Sciatic nerve (tissue), 2 donors: ENCODE data around the gene ATP4A. TPM values are rescaled to one million over a fixed set of nuclear protein-coding genes. Genes with fewer than 3 reads are reported as not detected.

Experiments used
- ATAC-seq: fragments of 200-7000 bp; cut with Tn5 transposase; one replicate; pipeline ENCODE4 v1.9.1; 2020; ENCODE audit warnings: mild to moderate bottlenecking, moderate library complexity
- DNase-seq: peaks from one replicate; pipeline ENCODE4 v3.0.0-alpha.2; 2020; ENCODE audit warnings: low spot score
- intact Hi-C: fragments of 100-400 bp; cut with DNase I; formaldehyde crosslinking; loops from one replicate; pipeline ENCODE4 v1.14.2; 2022
- total RNA-seq: library from RNA; stranded (reverse); fragmentation: NEBNext Ultra II Directional; extraction: Animal tissue kit (Norgen Biotek cat#: 25700); gene quantifications from one replicate; pipeline ENCODE4 v1.2.1, GENCODE V29; 2021
- donor health status: DM: no; HTN: no; CAD: no.
- donor health status: DM: no; HTN: no; CAD: no.

Gene ATP4A
- total RNA-seq, 1 donor from 2014 or later = not detected

DNA sequence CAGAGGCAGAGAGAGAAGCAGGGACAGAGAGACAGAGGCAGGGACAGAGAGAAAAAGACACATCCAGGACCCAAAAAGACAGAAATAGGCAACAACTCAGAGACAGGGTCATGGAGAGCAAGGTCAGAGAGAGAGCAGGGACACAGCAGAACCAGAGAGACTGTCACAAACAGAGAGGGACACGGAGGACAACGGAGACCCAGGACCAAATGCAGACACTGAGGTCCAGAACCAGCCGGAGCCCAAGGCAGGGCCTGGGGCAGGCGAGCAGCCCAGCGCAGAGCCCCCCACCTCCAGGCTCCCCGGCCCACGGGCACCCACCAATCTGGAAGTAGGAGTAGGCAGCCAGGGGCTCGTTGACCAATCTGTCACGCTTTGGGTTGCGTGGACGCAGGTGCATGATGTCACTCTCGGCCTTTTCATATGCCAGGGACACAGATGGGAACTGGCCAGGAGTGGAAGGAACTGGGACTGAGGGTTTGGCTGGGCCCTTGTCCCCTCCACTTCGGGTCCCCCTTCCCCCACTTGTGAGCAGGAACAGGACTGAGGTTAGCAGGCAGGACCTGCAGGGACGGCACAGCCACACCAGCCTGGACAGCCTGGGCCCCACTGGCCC lies 10.0 kb downstream of the ATP4A start:
- ATAC-seq (no peak), DNase-seq (no peak)
- intact Hi-C loops = loop anchor here (10.0 kb wide), 1 partner anchor 1191 kb away; no protein-coding TSS in a partner anchor

DNA sequence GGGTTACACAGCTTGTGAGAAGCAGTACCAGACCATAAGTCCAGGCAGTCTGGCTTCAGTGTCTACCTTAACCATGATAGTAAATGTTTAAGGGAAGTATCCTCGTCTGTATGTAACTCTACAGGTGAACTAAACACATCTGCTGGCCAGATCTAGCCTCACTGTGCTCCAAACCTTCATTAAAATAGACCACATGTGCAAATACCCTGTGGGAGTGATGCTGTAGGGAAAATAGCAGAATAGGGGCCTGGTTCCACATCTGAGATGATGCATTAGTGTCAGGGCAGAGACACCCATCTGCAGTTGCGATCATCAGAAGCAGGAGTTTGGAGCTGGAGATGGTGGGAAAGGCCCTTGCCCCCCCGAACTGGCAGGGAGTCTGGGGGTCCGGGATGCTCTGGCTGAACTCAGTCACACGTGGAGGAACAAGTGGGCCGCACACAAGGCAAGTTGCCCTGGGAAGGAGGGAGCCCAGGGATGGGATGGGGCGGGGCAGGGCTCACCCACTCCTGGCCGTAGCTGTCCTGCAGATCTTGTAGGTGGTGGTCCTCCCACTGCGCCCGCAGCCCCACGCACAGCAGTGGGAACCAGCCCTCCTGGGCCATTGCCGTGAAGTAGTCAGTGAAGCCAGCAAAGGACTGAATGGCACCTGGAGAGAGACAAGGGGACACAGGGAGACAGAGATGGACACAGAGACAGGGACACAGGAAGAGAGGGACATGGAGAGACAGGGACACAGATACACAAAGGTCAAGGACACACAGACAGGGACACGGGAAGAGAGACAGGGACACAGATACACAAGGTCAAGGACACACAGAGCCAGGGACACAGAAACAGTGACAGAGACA lies 10.7 kb downstream of the ATP4A start:
- no peak for ATAC-seq
- intact Hi-C loops = loop anchor here (10.0 kb wide), 1 partner anchor 1192 kb away; no protein-coding TSS in a partner anchor
- no peak for DNase-seq

DNA sequence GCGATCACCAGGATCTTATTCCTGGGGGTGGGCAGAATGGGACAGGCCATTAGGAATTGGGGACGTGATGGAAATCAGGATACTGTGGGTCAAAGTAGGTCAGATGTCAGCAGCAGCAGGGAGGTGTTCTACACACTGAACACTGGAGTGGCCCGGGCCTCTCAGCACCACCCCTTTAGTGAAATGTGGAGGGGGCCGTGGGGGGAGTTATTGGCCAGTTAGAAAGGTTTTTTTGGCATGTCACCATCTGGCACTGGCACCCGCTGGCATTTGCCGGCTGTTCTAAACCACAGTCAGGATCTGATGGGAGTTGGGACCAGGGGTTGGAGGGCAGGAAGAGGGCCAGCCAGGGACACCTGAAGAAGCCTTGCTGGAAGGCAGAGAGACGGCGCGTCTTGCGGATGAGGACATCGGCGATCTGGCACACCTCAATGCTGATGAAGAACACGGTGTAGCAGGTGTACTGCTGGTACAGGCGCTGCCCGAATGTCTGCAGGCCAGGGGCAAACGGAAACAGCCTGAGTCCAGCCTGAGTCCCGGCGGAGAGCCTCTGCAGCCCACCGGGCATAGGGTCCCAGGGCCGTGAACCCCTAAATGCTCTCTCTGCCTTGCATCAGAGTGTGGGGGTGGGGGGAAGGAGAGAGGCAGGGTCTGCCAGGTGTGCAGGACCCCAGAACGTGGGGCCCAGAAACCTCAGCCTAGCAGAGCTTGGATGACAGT lies 12.2 kb downstream of the ATP4A start:
- DNase-seq (no peak), ATAC-seq (no peak)
- intact Hi-C loops = loop anchor here (10.0 kb wide), 1 partner anchor 1194 kb away; no protein-coding TSS in a partner anchor

DNA sequence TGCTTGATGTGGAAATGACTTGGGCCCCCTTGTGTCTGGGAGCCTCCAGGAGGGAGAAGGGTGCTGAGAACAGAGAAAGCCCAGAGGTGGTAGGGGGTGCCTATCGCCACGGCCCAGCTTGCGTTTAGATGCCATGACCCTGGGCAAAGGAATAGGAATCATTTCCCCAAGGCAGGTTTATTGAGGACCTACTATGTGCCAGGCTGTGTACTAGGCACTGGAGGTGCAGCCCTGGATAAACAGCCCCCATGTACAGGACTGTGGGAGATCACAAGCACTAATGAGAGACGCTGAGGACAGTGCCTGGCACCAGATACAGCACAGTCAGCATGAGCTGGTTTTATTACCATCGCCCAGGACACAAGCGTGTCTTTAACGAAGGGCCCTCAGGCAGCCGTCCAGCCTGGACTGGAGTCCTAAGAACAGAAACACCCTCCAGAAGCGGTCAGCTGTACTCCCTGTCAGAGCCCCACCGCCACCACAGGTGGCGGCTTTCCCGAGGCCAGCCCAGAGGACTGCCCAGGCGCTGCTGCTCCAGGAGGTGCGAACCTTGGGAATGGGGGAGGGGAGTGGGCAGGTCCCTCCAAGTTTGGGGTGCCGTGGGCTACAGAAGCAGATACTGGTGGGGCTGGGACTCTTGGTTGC lies 13.5 kb downstream of the ATP4A start:
- intact Hi-C loops = loop anchor here (5.0 to 10.0 kb wide), 2 partner anchors 167 to 1195 kb away; partner anchors contain the start of gene KMT2B
- DNase-seq (no peak), ATAC-seq (no peak)

DNA sequence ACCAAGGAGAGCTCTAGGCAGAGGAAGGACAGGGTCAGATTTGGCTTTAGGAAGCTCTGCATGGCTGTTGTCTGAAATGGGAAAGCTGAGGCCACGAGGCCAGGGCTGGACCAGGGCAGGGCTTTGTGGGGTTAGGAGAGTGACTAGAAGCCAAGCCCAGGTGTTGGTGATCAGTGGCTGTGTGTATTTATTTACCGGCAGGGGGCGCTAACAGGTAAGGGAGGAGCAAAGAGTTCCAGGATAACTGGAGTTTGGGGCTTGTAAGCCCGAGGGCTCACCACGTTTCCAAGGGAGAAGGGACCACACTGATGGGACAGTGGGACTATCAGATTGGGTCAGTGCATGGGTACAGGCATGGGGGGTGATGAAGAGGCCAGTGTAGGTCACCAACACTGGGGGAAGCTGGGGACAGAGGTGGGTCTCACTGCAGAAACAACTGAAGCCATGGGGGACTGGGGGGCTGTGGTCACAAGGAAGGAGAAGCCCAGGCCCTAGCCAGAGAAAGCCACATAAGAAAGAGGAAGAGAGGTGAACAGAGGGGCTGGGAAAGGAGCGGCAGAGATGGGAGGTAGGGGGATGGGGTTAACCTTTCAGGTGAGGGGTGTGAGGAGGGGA lies 14.2 kb downstream of the ATP4A start:
- no peak for DNase-seq
- intact Hi-C loops = loop anchor here (5.0 kb wide), 1 partner anchor 168 kb away; the partner anchor contains the start of gene KMT2B
- no peak for ATAC-seq

DNA sequence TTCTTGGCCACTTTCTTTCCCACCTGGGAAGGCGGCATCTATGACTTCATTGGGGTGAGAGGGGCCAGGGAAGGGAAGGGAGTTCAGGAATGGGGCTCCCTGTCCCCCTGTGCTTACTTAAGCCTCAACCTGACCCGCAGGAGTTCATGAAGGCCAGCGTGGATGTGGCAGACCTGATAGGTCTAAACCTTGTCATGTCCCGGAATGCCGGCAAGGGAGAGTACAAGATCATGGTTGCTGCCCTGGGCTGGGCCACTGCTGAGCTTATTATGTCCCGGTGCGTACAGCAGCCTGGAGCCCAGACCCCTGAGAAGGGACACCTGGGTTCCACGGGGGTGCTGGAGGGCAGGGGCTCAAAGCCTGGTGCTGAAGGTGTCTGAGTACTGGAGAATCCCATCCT lies 16.9 kb downstream of the ATP4A start:
- DNase-seq = no peak
- no peak for ATAC-seq
- intact Hi-C loops = loop anchor here (5.0 kb wide), 1 partner anchor 171 kb away; the partner anchor contains the start of gene KMT2B

- intact Hi-C loops = loop anchor here (5.0 kb wide), 1 partner anchor 171 kb away; the partner anchor contains the start of gene KMT2B
- DNase-seq = peak; percentile 72
- peak; percentile 4 for ATAC-seq
Observed at GRCh38 chr19:35545855-35546381, 17.5 kb downstream of the ATP4A start.

DNA sequence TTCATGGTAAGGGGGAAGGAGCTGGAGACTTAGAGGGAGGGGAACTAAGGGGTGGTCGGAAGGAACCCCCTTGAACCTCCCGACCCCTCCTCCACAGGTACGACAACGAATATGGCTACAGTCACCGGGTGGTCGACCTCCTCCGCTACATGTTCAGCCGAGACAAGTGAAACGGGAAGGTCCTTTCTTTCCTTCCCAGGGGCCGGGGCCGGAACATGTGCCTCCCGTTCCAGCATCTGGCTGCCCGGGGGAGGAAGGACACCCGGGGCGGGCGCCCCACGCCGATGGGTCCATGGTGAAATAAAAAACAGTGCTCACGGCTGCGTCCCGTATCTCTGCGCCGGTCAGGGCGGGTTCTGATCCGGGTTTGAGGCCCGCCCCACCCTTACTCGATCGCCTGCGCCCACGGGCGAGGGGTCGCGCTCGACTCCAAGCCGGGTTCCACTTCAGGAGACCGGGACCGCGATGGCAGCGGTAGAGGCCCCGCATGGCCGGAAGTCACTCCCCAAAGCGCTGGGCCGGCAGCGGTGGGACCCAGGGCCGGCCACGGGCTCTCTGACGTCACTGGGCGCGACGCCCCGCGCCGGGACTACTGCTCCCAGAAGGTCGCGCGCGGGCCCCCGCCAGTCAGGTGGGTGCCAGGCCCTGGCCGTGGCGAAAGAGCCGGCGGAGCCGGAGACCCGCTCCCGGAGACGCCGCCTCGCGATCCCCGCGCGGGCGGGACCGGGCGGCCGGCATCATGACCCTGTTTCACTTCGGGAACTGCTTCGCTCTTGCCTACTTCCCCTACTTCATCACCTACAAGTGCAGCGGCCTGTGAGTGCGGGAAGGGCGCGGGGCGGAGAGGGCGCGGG lies 18.2 kb downstream of the ATP4A start, which contains the start of gene TMEM147:
TMEM147 (plus strand) TSS at position 626 of the 854 bp plus-strand sequence; CDS start at position 740, 114 bp downstream.
- intact Hi-C loops = loop anchor here (5.0 kb wide), 1 partner anchor 172 kb away; the partner anchor contains the start of gene KMT2B
- DNase-seq (peak; percentile 95), ATAC-seq (peak; percentile 99)

- DNase-seq = no peak
- intact Hi-C loops = no loop called here
- ATAC-seq = no peak
Observed at GRCh38 chr19:35544110-35544802, 19.2 kb downstream of the ATP4A start.

GRCh38 chr19:35543280-35544109 lies 20.0 kb downstream of the ATP4A start:
- ATAC-seq (no peak), DNase-seq (no peak)
- intact Hi-C loops = no loop called here

GRCh38 chr19:35542209-35542608 lies 21.2 kb downstream of the ATP4A start:
- ATAC-seq (no peak), DNase-seq (no peak)
- intact Hi-C loops = no loop called here

- ATAC-seq (no peak), DNase-seq (no peak)
- intact Hi-C loops = no loop called here
Observed at GRCh38 chr19:35540356-35540927, 23.0 kb downstream of the ATP4A start.

GRCh38 chr19:35539850-35540249 lies 23.6 kb downstream of the ATP4A start:
- intact Hi-C loops = no loop called here
- ATAC-seq = no peak
- no peak for DNase-seq

GRCh38 chr19:35539314-35539713 lies 24.1 kb downstream of the ATP4A start:
- ATAC-seq = no peak
- DNase-seq = no peak
- intact Hi-C loops = no loop called here

GRCh38 chr19:35534803-35535480 lies 28.5 kb downstream of the ATP4A start:
- intact Hi-C loops = no loop called here
- DNase-seq (no peak), ATAC-seq (no peak)
